NOMO-1 (cell line): ENCODE measurements around the gene NECTIN3.
A peak's percentile ranks its signal among the peaks of the same experiment; 100 is the strongest.

Experiments
- DNase-seq, 2 experiments: peaks; one replicate each; lab custom pipeline; 2025; ENCODE audit not compliant: unreplicated experiment in 2 of 2; lab: John Stamatoyannopoulos, UW

Gene NECTIN3, protein sequence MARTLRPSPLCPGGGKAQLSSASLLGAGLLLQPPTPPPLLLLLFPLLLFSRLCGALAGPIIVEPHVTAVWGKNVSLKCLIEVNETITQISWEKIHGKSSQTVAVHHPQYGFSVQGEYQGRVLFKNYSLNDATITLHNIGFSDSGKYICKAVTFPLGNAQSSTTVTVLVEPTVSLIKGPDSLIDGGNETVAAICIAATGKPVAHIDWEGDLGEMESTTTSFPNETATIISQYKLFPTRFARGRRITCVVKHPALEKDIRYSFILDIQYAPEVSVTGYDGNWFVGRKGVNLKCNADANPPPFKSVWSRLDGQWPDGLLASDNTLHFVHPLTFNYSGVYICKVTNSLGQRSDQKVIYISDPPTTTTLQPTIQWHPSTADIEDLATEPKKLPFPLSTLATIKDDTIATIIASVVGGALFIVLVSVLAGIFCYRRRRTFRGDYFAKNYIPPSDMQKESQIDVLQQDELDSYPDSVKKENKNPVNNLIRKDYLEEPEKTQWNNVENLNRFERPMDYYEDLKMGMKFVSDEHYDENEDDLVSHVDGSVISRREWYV

GRCh38 chr3:111071257-111072030 is at the start of gene NECTIN3:
NECTIN3 (plus strand) TSS chr3:111071816; CDS start chr3:111072018, 202 bp downstream.
- no peak for DNase-seq

DNA sequence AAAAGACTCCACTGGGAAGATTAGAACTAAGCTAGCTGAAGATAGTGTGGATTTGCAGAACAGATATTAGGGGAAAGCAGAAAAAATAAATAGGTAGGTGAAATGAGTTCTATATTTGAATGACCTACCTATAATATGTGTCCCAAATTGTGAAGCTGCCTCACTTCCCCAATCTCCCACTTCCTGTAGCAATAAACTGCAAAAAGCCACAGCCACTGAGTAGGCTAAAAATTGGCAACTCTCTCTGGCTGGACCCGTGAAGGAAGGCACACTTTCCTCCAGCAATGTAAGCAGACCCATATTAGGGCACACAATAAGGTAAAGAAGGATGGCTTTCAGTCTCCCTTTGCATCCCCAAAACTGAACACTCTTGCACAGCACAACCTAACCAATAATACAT is 43.7 kb upstream of the NECTIN3 start:
- DNase-seq, result no peak

- no peak for DNase-seq
Observed at GRCh38 chr3:111031538-111031937, 40.1 kb upstream of the NECTIN3 start.

GRCh38 chr3:111032677-111033076 is 38.9 kb upstream of the NECTIN3 start:
- no peak for DNase-seq

- no peak for DNase-seq
Observed at GRCh38 chr3:111033470-111034050, 38.1 kb upstream of the NECTIN3 start.

- DNase-seq, result no peak
Observed at GRCh38 chr3:111035316-111035715, 36.3 kb upstream of the NECTIN3 start.

- DNase-seq, result no peak
Observed at GRCh38 chr3:111035902-111036301, 35.7 kb upstream of the NECTIN3 start.

DNA sequence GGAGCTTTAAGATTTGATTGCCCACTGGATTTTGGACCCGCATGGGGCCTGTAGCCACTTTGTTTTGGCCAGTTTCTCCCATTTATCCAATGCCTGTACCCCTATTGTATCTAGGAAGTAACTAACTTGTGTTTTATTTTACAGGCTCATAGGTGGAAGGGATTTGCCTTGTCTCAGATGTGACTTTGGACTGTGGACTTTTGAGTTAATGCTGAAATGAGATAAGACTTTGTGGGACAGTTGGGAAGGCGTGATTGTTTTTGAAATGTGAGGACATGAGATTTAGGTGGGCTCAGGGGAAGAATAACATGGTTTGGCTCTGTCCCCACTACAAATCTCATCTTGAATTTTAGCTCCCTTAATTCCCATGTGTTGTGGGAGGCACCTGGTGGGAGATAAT is 30.7 kb upstream of the NECTIN3 start:
- DNase-seq, result no peak

GRCh38 chr3:111045564-111045963 is 26.1 kb upstream of the NECTIN3 start:
- DNase-seq, result no peak

DNA sequence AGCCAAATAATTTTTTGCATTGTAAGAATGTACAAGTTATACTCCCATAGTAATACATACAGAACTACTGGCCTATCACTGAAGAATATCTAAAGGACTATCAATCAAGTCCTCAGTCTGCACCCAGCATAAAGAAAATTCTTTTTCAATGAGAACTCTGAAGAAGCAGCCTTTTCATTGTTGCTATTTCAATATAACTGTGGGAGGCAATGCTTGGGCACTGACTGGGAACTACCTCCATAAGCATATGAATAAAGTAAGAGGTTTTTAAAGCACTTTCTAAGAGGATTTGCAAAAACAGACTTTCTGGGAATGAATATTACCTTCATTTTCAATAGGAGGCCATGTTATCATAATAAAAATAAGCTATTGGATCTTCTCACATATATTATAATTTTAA is 24.6 kb upstream of the NECTIN3 start:
- no peak for DNase-seq

- no peak for DNase-seq
Observed at GRCh38 chr3:111047812-111048435, 23.7 kb upstream of the NECTIN3 start.

DNA sequence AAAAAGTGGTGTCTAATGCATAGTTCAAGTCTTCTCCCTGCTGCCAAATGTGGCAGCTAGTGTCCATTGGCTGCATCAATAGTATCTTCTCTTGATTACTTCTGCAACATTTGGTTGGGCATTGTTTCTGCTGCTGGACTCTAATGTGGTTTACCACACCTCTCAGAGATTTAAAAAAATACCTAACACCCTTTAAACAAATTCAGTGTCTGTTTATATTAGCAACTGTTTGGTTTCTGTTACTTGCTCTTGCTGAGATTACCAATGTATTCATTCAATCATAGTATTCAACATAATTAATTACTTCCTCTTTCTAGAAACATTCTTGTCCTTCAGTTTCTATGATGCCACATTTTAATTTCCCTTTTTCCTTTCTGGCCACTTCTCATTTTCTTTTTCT is 20.3 kb upstream of the NECTIN3 start:
- DNase-seq, result peak in 1 of 2 experiments; percentile 70

DNA sequence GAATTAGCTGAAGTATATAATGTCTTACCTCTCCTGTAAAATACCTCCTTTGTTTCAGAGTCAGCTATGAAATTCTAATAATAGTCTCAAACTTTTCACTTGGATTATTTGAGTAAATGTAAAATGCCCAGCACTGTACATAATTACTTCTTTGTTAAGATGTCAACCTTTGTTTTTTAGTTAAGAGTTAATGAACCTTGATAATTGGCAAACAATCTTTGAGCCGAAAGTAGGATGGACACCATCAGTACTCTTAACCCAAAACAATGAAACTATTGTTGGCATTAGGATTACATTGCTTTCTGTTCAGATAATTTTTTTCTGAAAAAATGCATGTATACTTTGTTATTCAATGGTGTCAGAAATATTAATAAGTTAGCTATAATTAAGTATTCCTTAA is 3.0 kb upstream of the NECTIN3 start:
- DNase-seq, result no peak

DNA sequence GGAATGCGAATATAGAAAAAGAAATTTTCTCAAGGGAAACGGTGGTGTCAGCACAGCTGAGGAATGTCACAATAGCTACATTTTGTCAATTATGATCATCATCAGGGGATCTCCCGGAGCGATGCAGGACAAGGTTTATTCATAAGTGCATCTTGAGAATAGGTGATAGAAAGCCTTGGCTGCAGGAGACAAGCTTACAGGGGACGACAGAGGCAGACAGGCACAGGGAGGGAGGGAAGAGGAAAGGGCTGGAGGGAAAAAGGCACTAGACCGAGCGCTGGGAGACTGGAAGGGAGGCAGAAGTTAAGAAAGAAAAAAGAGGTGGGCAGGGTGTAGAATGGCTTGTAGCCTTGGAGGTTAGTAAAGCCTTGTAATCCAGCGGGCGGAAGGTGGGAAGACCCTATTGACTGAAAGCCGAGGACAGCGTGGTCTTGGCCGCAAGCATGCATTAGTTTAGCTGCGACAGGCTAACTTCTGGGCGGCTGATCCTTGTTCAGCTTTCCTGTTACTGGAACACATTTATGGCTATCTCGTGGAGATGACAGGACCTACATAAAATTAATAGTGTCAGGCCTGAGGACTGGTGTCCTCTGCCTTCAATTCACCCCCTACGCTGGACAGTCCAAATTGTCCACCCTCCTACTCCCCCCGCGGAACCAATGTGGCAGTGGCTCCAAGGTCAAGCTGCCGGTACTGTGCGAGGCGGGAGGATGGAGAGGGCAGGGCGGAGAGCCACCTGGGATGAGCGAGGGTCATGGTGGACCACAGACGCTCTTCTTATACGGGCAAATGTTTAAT is 1.4 kb upstream of the NECTIN3 start:
- no peak for DNase-seq

GRCh38 chr3:111070772-111071256 is 802 bp upstream of the NECTIN3 start:
- no peak for DNase-seq

GRCh38 chr3:111072031-111072921 is 660 bp downstream of the NECTIN3 start:
- DNase-seq, result no peak

- no peak for DNase-seq
Observed at GRCh38 chr3:111073218-111073617, 1.6 kb downstream of the NECTIN3 start.

DNA sequence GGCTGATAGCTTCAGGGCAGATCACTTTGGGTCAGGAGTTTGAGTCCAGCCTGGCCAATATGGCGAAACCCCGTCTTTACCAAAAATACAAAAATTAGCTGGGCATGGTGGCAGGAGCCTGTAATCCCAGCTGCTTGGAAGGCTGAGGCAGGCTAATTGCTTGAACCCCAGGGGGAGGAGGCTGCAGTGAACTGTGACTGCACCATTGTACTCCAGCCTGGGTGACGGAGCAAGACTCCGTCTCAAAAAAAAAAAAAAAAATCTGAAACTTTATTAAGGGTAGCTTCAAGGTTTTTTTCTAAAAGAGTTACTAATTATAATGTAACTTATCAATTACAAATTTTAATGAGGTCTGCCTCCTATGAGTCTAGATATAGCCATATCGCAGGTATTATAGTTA is 5.1 kb downstream of the NECTIN3 start:
- no peak for DNase-seq

GRCh38 chr3:111077369-111077768 is 5.8 kb downstream of the NECTIN3 start:
- no peak for DNase-seq
